GM18907 (cell line): ENCODE data around the gene PLCG1.

Experiments used
- ATAC-seq: cut with Tn5 transposase; IDR thresholded peaks from one replicate; pipeline ENCODE4 v1.9.1; 2021; ENCODE audit warnings: mild to moderate bottlenecking, moderate library complexity; ENCODE audit not compliant: unreplicated experiment

PLCG1 gene

DNA sequence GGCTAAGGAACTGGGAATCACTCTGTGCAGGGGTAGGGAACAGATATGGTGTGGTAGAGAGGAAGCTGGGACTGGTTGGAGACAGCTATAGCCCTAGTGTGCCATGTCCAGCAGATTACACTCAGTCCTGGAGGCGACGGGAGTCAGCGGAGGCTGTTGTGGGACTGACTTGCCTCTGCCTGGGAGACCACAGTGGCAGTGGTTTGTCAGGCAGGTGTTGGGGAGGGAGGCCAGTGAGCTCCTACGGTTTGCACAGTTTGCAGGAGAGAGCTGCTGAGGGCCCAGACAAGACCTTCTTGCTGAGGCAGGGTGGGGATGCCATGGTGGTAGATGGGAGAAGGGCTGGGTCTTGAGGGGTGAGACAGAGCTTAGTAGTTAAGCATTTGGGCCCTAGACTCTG, 4.9 kb downstream of the PLCG1 start:
- no peak for ATAC-seq

DNA sequence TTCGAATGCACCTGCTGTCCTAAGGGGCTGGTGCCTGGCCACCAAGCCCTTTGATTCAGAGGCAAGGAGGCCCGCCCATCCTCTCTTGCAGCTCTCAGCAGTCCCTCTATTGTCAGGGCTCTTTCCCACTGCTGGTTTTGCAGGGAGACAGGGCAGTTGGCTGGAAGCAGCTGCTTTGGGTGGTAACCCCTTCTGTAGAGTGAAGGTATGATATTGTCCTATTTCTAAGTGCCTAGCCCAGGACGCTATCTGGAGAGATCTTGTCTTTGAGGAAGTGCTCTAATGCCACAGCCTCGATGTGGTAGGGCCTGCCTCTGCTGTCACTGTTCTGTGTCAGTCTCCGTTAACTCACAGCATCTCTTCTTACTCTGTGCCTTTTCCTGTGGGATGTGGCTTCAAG, 5.6 kb downstream of the PLCG1 start:
- no peak for ATAC-seq

GRCh38 chr20:41143354-41143753, 6.0 kb downstream of the PLCG1 start:
- no peak for ATAC-seq

DNA sequence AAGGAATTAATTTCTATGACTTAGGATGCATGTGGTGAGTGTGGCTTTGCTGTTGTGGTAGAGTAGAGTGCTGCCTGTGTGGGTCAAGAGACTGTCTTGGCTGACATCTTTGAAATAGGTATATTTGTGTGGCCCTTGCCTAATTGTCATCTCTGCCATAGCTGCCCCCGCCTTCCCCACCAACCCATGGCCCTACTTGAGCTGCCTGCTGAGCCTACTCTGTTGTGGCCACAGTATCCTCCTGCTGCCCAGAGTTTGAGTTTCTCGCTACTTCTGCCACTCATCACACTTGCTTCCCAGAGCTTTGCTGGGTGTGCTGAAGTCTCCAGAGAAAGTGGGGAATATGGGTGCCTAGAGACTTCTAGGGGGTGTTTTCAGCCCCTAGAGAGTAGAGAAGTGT, 8.0 kb downstream of the PLCG1 start:
- no peak for ATAC-seq

GRCh38 chr20:41145821-41146620, 8.7 kb downstream of the PLCG1 start:
- no peak for ATAC-seq

- ATAC-seq: no peak
Measured at GRCh38 chr20:41147767-41148191, 10.4 kb downstream of the PLCG1 start.

GRCh38 chr20:41148942-41149341, 11.6 kb downstream of the PLCG1 start:
- ATAC-seq: no peak

- ATAC-seq: no peak
Measured at GRCh38 chr20:41150664-41151063, 13.3 kb downstream of the PLCG1 start.

- no peak for ATAC-seq
Measured at GRCh38 chr20:41151134-41151869, 14.0 kb downstream of the PLCG1 start.

DNA sequence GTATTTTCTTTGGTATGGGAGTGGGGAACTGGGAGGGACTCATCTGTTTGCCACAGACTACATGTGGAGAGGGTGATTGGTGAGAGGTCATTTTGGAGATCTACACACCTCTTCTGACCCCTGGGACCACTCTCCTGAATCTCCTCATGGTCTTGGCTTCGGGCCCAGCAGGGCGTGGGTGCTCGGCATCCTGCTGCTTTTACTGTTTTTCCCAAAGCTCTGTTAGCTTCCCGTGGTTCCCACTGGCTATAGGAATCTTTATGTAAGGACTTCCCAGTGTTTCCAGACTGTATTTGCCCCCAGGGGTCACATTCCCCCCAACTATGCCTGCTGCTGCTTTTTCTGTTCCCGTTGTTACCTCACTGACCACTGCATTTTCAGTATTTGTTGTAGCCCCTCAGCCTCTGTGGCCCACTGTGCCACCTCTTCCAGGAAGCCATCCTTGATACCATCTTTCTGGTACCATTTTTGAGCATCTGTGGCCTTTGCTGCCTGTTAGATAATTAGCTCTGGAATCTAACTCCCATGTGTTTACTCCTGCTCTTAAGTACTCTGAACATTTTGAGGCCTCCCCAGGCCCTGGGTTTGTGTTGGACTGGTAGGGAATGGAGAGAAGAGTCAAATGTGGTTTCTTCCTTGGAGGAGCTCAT, 14.9 kb downstream of the PLCG1 start:
- ATAC-seq: no peak

- no peak for ATAC-seq
Measured at GRCh38 chr20:41154436-41155176, 17.3 kb downstream of the PLCG1 start.

DNA sequence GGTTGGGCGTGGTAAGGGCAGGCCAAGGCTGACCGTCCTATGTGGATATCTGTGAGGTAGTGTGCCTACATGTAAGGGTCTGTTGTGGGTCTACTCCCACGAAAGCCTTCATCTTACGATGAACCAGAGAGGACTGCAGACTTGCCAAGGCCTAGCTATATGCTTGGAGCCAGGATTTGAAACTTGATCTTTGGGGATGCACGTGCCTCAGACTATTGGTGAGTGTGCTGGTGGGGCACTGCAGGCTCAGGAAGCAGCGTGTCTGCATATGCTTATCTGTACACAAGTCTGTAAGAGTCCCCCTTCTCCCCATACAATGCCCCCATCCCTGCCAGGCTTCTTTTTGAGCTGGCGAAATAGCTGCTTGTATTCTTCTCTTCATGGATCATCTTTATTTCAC, 17.9 kb downstream of the PLCG1 start:
- no peak for ATAC-seq

DNA sequence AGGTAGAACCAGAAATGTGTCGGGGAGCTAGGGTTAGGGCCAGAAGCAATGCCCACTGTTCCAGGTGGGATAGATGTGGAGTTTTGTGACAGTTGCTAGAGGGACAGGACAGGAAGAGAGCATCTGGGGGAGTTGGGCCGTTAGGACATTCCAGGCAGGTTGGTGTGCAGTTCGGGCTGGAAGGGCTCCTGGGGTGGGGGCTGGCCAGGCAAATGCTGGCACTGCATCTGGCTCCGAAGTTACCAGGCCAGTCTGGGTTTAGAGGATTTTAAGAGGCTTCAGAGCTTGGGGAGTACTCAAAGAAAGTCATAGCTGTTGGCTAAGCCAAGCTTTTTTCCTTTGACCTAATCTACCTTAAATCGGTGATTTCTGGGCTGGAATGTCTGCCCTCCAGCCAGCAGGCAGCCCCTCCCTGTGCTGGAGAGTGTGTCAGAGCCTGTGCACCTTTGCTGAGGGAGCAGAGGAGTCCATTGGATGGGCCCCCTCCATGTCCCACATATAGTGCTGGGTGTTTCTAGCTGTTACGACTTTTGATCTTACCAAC, 20.8 kb downstream of the PLCG1 start:
- no peak for ATAC-seq

GRCh38 chr20:41159547-41159946, 22.2 kb downstream of the PLCG1 start:
- ATAC-seq: no peak

- ATAC-seq: no peak
Measured at GRCh38 chr20:41160686-41161085, 23.3 kb downstream of the PLCG1 start.

DNA sequence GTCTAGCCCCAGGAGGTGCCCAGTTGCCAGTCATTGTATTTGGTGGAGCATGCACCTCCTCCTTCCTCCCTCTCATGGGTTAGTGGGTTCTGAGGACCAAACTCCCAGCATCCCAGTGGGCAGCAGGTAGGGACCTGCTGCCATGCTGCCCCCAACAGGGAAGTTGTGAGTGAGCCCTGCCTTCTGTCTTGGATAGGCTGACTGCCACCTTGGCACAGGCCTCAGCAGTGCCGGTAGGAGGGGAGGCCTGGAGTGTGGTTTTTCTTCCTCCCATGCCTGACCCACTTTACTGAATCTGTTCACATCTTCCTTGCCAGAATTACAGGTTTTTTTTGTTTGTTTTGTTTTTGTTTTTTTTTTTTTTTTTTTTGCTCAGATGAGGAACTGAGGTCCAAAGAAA, 24.5 kb downstream of the PLCG1 start:
- ATAC-seq: no peak

DNA sequence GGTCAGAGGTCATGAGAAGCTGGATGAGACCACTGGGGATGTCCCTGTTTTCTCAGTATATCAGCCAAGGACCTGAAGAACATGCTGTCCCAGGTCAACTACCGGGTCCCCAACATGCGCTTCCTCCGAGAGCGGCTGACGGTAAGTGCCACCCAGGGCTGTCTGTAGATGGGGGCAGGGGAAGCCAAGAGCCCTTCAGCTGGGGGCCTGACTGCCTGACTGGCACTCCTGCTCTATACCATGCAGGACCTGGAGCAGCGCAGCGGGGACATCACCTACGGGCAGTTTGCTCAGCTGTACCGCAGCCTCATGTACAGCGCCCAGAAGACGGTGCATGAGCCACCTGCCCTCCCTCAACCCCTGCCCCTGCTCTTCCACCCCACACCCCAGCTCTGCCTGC, 25.1 kb downstream of the PLCG1 start:
- ATAC-seq: no peak

DNA sequence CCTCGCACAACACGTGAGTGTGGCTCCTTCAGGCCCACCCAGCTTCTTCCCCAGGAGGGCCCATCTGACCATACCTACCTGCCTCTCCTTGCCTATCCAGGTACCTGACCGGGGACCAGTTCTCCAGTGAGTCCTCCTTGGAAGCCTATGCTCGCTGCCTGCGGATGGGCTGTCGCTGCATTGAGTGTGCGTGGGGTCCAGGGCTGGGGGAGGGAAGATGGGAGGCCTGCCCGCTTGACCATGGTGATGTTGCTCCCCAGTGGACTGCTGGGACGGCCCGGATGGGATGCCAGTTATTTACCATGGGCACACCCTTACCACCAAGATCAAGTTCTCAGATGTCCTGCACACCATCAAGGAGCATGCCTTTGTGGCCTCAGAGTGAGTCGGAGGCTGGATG, 26.5 kb downstream of the PLCG1 start:
- ATAC-seq: no peak

- no peak for ATAC-seq
Measured at GRCh38 chr20:41165001-41165882, 27.9 kb downstream of the PLCG1 start.
